T-helper 17 cell (primary cell): Measurements from ENCODE around the gene SPOUT1. TPM values are rescaled to one million over a fixed set of nuclear protein-coding genes. Genes with fewer than 3 reads are reported as not detected.
"Not testable (repeated sequence)": the region's sequence is repeated elsewhere in the genome, so short reads cannot be mapped to it uniquely, and the experiment has no call there.

ENCODE experiments used
- ATAC-seq: fragments of 150-1000 bp; cut with Tn5 transposase; 2 replicates; pipeline ENCODE4 v1.10.0; 2021; ENCODE audit warnings: mild to moderate bottlenecking, moderate library complexity
- DNase-seq, 3 donors: peaks; one replicate each; pipeline versions ENCODE4 v3.0.0 to v3.0.0-alpha.2; 2020 to 2021
- H3K9me3 ChIP-seq: one replicate; pipeline ENCODE4 v1.7.0; 2013; ENCODE audit warnings: low read length, mild to moderate bottlenecking; ENCODE audit not compliant: control insufficient read depth, poor library complexity, severe bottlenecking
- H3K27ac Mint-ChIP-seq: one replicate; pipeline ENCODE4 v1.8.0; 2022; ENCODE audit warnings: mild to moderate bottlenecking, moderate library complexity, mixed read lengths
- H3K27me3 Mint-ChIP-seq: one replicate; pipeline ENCODE4 v1.8.0; 2022; ENCODE audit warnings: mixed read lengths
- H3K36me3 Mint-ChIP-seq: one replicate; pipeline ENCODE4 v1.8.0; 2022; ENCODE audit warnings: low read depth, mixed read lengths
- H3K4me1 Mint-ChIP-seq: one replicate; pipeline ENCODE4 v1.8.0; 2022; ENCODE audit warnings: mild to moderate bottlenecking, mixed read lengths
- H3K4me3 Mint-ChIP-seq: one replicate; pipeline ENCODE4 v1.8.0; 2022; ENCODE audit warnings: mild to moderate bottlenecking, moderate library complexity, mixed read lengths
- total RNA-seq, 4 donors: library from RNA in 2 of 4; stranded (reverse) in 2 of 4; gene quantifications; one replicate each; pipeline ENCODE4 v1.2.3 and lab custom pipeline; 2022 to 2026

The SPOUT1 gene
- total RNA-seq, 2 donors from 2014 or later: 33.7 to 48.1 TPM

DNA sequence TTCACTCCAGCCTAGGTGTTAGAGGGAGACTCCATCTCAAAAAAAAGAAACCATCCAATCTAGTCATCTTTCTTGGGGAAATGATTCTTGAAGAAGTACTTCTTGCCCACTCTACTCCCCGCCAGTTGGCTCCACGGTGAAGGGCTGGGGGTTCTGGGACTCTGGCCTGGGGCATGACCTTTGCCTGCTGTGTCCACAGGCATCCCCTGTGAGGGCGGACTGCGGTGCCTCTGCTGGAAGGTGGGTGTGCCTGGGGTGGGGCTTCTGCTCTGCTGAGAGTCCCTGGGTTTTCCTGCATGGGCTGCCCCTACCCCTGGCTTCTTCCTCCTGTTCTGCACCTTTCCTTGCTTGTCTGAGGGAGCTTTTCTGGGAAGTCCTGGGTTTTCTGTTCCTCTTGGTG is 39.1 kb downstream of the SPOUT1 start:
- Mint-ChIP-seq H3K27ac (no peak overlapping the region), H3K36me3 (peaks cover 2% of the 10 kb centered on the region)

DNA sequence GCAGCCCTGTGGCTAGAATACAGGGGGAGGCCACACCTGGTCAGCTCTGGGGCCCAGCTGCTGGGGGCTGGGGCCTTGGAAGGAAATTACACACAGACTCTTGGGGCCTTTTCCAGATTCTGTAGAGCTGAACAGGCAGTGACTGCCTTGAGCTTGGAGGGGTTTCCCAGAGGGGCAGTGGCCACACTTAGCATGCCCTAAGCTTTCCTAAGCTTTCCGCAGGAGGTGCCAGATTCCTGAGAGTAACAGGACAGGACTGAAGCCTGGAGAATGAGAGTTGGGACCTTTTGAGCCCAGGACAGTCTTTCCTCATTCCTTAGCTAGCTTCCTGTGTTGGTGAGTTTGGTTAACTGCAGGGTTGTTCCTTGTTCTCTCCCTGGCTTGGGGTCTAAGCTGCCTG is 41.1 kb downstream of the SPOUT1 start:
- Mint-ChIP-seq H3K27me3 (no peaks in the 10 kb centered on the region), H3K27ac (peak overlapping the region; percentile 82), H3K36me3 (no peaks in the 10 kb centered on the region), H3K4me3 (peak overlapping the region; percentile 97), H3K4me1 (peaks cover 20% of the 10 kb centered on the region)
- no peak for DNase-seq
- no peaks in the 10 kb centered on the region for H3K9me3 ChIP-seq
- no peak for ATAC-seq

More for the DNA sequence above, 39.1 kb downstream of the SPOUT1 start:
- Mint-ChIP-seq H3K4me3 (no peak overlapping the region), H3K27me3 (no peaks in the 10 kb centered on the region), H3K4me1 (peaks cover 25% of the 10 kb centered on the region)
- ATAC-seq (no peak), DNase-seq (no peak)
- H3K9me3 ChIP-seq: no peaks in the 10 kb centered on the region

- no peak for DNase-seq
- Mint-ChIP-seq H3K4me1 (peaks cover 14% of the 10 kb centered on the region), H3K4me3 (peak overlapping the region; percentile 97), H3K27ac (peak overlapping the region; percentile 82), H3K36me3 (no peaks in the 10 kb centered on the region), H3K27me3 (no peaks in the 10 kb centered on the region)
- H3K9me3 ChIP-seq: no peaks in the 10 kb centered on the region
- ATAC-seq: no peak
Measured at GRCh38 chr9:128787659-128788058, 41.9 kb downstream of the SPOUT1 start.

DNA sequence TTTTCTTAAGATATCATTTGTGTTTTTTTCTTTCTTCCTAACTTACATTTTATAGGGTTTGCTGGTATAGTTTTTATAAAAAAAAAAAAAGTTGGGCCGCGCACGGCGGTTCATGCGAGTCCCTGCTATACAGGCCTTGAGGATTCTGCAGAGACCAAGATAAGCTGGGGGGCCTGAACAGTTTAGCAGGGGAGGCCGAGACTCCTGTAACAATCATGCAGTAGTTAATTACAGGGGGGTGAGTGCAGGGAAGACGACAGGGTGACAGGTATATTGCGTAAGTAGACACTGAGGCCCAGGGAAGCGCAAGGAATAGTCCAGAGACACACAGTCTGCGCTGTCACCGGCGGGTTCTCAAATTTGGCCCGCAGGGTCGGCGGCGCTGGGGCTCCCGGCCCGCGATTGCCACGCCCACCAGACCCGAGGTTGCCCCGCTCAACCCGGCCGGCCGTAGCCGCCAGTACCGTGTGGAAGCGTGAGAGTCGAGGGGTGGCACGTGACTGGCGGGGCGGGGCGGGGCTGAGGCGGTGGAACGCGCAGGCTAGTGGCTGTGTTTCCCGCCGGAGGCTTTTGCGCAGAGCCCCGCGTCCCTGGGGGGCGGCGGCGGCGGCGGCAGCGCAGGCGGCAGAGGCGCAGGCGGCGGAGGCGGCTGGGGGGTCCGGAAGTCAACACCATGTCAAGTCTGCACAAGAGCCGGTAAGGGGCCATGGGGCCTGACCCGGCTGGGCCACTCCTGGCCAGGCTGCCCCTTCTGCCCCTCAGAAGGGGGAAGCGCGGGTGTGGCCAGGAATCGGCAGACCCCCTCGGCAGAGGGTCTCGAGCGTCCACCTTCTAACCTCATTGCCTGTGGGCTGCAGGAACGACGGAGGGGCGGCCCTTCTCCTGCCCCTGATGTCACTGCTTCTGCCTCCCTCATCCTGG is 42.7 kb downstream of the SPOUT1 start, which contains the start of gene TBC1D13:
TBC1D13 (plus strand) TSS at position 573 of the 921 bp plus-strand sequence; CDS start at position 674, 101 bp downstream.
- DNase-seq (peak; percentile 87 to 90 (median 88)), ATAC-seq (peak; percentile 98)
- Mint-ChIP-seq H3K27me3 (no peaks in the 10 kb centered on the region), H3K4me3 (peak within 1 kb of the TSS; percentile 97), H3K36me3 (no peaks in the 10 kb centered on the region), H3K4me1 (peaks cover 14% of the 10 kb centered on the region), H3K27ac (peak within 1 kb of the TSS; percentile 82)
- no peaks in the 10 kb centered on the region for H3K9me3 ChIP-seq

DNA sequence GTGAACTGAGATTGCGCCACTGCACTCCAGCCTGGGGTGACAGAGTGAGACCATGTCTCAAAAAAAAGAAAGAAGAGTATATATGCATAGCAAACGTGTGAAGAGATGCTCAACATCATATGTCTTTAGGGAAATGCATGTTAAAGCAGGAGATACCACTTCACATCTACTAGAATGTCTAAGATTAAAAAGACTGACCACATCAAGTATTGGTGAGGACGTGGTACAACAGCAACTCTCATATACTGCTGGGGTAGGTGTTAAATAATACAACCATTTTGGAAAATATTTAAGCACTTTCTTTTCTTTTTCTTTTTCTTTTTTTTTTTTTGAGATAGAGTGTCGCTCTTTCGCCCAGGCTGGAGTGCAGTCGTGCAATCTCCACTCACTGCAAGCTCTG is 44.2 kb downstream of the SPOUT1 start:
- no peak overlapping the region for H3K4me3 Mint-ChIP-seq
- no peaks in the 10 kb centered on the region for H3K27me3 Mint-ChIP-seq
- peak overlapping the region; percentile 82 for H3K27ac Mint-ChIP-seq
- DNase-seq (no peak), ATAC-seq (no peak)
- no peaks in the 10 kb centered on the region for H3K36me3 Mint-ChIP-seq
- H3K9me3 ChIP-seq: no peaks in the 10 kb centered on the region
- peaks cover 10% of the 10 kb centered on the region for H3K4me1 Mint-ChIP-seq

DNA sequence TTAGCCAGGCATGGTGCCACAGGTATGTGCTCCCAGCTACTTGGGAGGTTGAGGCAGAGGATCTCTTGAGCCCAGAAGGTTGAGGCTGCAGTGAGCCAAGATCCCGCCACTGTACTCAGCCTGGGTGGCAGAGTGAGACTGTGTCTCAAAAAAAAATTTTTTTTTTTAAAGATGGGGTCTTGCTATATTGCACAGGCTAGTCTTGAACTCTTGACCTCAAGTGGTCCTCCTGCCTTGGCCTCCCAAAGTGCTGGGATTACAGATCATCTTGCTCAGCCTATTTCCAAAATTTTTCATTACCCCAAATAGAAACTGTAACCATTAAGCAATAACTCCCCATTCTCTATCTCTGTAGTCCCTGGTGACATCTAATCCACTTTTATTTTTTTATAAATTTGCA is 46.9 kb downstream of the SPOUT1 start:
- Mint-ChIP-seq H3K27me3 (no peaks in the 10 kb centered on the region), H3K36me3 (no peaks in the 10 kb centered on the region), H3K27ac (no peak overlapping the region), H3K4me1 (peaks cover 3% of the 10 kb centered on the region), H3K4me3 (no peak overlapping the region)
- ATAC-seq (no peak), DNase-seq (no peak)
- H3K9me3 ChIP-seq: no peaks in the 10 kb centered on the region

- H3K27me3 Mint-ChIP-seq: no peaks in the 10 kb centered on the region
- ATAC-seq (no peak), DNase-seq (no peak)
- no peaks in the 10 kb centered on the region for H3K9me3 ChIP-seq
- no peaks in the 10 kb centered on the region for H3K36me3 Mint-ChIP-seq
- H3K4me1 Mint-ChIP-seq: no peaks in the 10 kb centered on the region
- H3K4me3 Mint-ChIP-seq: no peak overlapping the region
- no peak overlapping the region for H3K27ac Mint-ChIP-seq
Measured at GRCh38 chr9:128781187-128782070, 48.2 kb downstream of the SPOUT1 start.

DNA sequence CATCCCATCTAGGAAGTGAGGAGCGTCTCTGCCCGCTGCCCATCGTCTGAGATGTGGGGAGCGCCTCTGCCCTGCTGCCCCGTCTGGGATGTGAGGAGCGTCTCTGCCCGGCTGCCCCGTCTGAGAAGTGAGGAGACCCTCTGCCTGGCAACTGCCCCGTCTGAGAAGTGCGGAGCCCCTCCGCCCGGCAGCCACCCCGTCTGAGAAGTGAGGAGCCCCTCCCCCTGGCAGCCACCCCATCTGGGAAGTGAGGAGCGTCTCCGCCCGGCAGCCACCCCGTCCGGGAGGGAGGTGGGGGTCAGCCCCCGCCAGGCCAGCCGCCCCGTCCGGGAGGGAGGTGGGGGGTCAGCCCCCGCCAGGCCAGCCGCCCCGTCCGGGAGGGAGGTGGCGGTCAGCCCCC is 49.5 kb downstream of the SPOUT1 start:
- ATAC-seq, H3K27me3 Mint-ChIP-seq, H3K27ac Mint-ChIP-seq, H3K4me1 Mint-ChIP-seq, H3K4me3 Mint-ChIP-seq, H3K9me3 ChIP-seq, H3K36me3 Mint-ChIP-seq, DNase-seq: not testable (repeated sequence)

GRCh38 chr9:128774804-128775203 is 54.8 kb downstream of the SPOUT1 start:
- Mint-ChIP-seq H3K27ac (no peak overlapping the region), H3K27me3 (no peaks in the 10 kb centered on the region), H3K4me3 (no peak overlapping the region), H3K36me3 (no peaks in the 10 kb centered on the region), H3K4me1 (peaks cover 16% of the 10 kb centered on the region)
- no peak for ATAC-seq
- no peak for DNase-seq
- H3K9me3 ChIP-seq: no peaks in the 10 kb centered on the region

GRCh38 chr9:128773049-128773448 is 56.5 kb downstream of the SPOUT1 start:
- Mint-ChIP-seq H3K4me3 (peak overlapping the region; percentile 98), H3K4me1 (peaks cover 21% of the 10 kb centered on the region), H3K27me3 (no peaks in the 10 kb centered on the region), H3K36me3 (no peaks in the 10 kb centered on the region), H3K27ac (peak overlapping the region; percentile 45)
- ATAC-seq: no peak
- no peaks in the 10 kb centered on the region for H3K9me3 ChIP-seq
- DNase-seq: no peak

- Mint-ChIP-seq H3K27me3 (no peaks in the 10 kb centered on the region), H3K4me1 (peaks cover 21% of the 10 kb centered on the region), H3K27ac (peak within 1 kb of the TSS; percentile 96), H3K4me3 (peak within 1 kb of the TSS; percentile 98), H3K36me3 (no peaks in the 10 kb centered on the region)
- ATAC-seq: peak; percentile 95
- H3K9me3 ChIP-seq: no peaks in the 10 kb centered on the region
- DNase-seq: peak; percentile 86 to 93 (median 89)
Measured at GRCh38 chr9:128771745-128772519, 57.7 kb downstream of the SPOUT1 start, which contains the start of gene ZER1. TSS of gene ZER1 (minus strand) at chr9:128771927. CDS start at chr9:128755565, 16,362 bp downstream.

GRCh38 chr9:128771094-128771721 is 58.4 kb downstream of the SPOUT1 start:
- Mint-ChIP-seq H3K27me3 (no peaks in the 10 kb centered on the region), H3K4me3 (peak overlapping the region; percentile 98), H3K36me3 (no peaks in the 10 kb centered on the region), H3K27ac (peak overlapping the region; percentile 96), H3K4me1 (peaks cover 21% of the 10 kb centered on the region)
- ATAC-seq: peak; percentile 32
- peak in 1 of 3 donors; percentile 10 for DNase-seq
- no peaks in the 10 kb centered on the region for H3K9me3 ChIP-seq
